RWPE2 (cell line): ENCODE measurements around the gene IGSF9B.
"Not testable (repeated sequence)": the region's sequence is repeated elsewhere in the genome, so short reads cannot be mapped to it uniquely, and the experiment has no call there.

ENCODE experiments used
- ATAC-seq: fragments of 200-7000 bp; cut with Tn5 transposase; 3 replicates; pipeline ENCODE4 v1.9.1; 2021; ENCODE audit warnings: low read depth
- DNase-seq: peaks from one replicate; pipeline ENCODE4 v3.0.0-alpha.2; 2020; ENCODE audit warnings: low spot score
- H3K27ac ChIP-seq: fragments of 450-650 bp; 2 replicates; pipeline ENCODE4 v1.5.1; 2017; ENCODE audit warnings: mild to moderate bottlenecking; ENCODE audit not compliant: poor library complexity, severe bottlenecking
- H3K27me3 ChIP-seq: fragments of 250-450 bp; sonication (Bioruptor Pico); 2 replicates; pipeline ENCODE4 v1.5.1; 2021; ENCODE audit warnings: mild to moderate bottlenecking, moderate library complexity; ENCODE audit not compliant: insufficient read depth, poor library complexity, severe bottlenecking
- H3K36me3 ChIP-seq: fragments of 250-450 bp; sonication (Bioruptor Pico); 2 replicates; pipeline ENCODE4 v1.5.1; 2020; ENCODE audit warnings: low read depth, mild to moderate bottlenecking, moderate library complexity
- H3K4me1 ChIP-seq: fragments of 250-450 bp; sonication (Bioruptor Pico); 2 replicates; pipeline ENCODE4 v1.5.1; 2021; ENCODE audit warnings: mild to moderate bottlenecking, moderate library complexity; ENCODE audit not compliant: insufficient read depth, poor library complexity, severe bottlenecking
- H3K4me3 ChIP-seq: fragments of 250-450 bp; sonication (Bioruptor Pico); 2 replicates; pipeline ENCODE4 v1.5.1; 2021; ENCODE audit warnings: mild to moderate bottlenecking, moderate library complexity; ENCODE audit not compliant: severe bottlenecking
- H3K9me3 ChIP-seq: fragments of 250-450 bp; sonication (Bioruptor Pico); 2 replicates; pipeline ENCODE4 v1.5.1; 2021; ENCODE audit warnings: mild to moderate bottlenecking, moderate library complexity; ENCODE audit not compliant: severe bottlenecking
- TF ChIP-seq, protein P1 (sequence below): fragments of 450-650 bp; IDR thresholded peaks from one replicate; pipeline ENCODE4 v1.5.1; 2017; ENCODE audit warnings: mild to moderate bottlenecking, moderate library complexity; ENCODE audit not compliant: poor library complexity, severe bottlenecking

The IGSF9B gene, protein sequence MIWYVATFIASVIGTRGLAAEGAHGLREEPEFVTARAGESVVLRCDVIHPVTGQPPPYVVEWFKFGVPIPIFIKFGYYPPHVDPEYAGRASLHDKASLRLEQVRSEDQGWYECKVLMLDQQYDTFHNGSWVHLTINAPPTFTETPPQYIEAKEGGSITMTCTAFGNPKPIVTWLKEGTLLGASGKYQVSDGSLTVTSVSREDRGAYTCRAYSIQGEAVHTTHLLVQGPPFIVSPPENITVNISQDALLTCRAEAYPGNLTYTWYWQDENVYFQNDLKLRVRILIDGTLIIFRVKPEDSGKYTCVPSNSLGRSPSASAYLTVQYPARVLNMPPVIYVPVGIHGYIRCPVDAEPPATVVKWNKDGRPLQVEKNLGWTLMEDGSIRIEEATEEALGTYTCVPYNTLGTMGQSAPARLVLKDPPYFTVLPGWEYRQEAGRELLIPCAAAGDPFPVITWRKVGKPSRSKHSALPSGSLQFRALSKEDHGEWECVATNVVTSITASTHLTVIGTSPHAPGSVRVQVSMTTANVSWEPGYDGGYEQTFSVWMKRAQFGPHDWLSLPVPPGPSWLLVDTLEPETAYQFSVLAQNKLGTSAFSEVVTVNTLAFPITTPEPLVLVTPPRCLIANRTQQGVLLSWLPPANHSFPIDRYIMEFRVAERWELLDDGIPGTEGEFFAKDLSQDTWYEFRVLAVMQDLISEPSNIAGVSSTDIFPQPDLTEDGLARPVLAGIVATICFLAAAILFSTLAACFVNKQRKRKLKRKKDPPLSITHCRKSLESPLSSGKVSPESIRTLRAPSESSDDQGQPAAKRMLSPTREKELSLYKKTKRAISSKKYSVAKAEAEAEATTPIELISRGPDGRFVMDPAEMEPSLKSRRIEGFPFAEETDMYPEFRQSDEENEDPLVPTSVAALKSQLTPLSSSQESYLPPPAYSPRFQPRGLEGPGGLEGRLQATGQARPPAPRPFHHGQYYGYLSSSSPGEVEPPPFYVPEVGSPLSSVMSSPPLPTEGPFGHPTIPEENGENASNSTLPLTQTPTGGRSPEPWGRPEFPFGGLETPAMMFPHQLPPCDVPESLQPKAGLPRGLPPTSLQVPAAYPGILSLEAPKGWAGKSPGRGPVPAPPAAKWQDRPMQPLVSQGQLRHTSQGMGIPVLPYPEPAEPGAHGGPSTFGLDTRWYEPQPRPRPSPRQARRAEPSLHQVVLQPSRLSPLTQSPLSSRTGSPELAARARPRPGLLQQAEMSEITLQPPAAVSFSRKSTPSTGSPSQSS (N-terminal part only)

GRCh38 chr11:133956650-133957633 is at the start of gene IGSF9B:
TSS of gene IGSF9B (minus strand) at chr11:133956968. CDS start at chr11:133956754, 214 bp downstream.
- Histone ChIP-seq H3K4me1 (peaks cover 6% of the 10 kb centered on the region), H3K27ac (no peak within 1 kb of the TSS), H3K36me3 (no peaks in the 10 kb centered on the region), H3K27me3 (peaks cover 20% of the 10 kb centered on the region), H3K9me3 (no peaks in the 10 kb centered on the region), H3K4me3 (peak within 1 kb of the TSS; percentile 51)
- DNase-seq (peak; percentile 81), ATAC-seq (peak; percentile 94)
- TF ChIP-seq, protein P1, sequence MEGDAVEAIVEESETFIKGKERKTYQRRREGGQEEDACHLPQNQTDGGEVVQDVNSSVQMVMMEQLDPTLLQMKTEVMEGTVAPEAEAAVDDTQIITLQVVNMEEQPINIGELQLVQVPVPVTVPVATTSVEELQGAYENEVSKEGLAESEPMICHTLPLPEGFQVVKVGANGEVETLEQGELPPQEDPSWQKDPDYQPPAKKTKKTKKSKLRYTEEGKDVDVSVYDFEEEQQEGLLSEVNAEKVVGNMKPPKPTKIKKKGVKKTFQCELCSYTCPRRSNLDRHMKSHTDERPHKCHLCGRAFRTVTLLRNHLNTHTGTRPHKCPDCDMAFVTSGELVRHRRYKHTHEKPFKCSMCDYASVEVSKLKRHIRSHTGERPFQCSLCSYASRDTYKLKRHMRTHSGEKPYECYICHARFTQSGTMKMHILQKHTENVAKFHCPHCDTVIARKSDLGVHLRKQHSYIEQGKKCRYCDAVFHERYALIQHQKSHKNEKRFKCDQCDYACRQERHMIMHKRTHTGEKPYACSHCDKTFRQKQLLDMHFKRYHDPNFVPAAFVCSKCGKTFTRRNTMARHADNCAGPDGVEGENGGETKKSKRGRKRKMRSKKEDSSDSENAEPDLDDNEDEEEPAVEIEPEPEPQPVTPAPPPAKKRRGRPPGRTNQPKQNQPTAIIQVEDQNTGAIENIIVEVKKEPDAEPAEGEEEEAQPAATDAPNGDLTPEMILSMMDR, result no peak

DNA sequence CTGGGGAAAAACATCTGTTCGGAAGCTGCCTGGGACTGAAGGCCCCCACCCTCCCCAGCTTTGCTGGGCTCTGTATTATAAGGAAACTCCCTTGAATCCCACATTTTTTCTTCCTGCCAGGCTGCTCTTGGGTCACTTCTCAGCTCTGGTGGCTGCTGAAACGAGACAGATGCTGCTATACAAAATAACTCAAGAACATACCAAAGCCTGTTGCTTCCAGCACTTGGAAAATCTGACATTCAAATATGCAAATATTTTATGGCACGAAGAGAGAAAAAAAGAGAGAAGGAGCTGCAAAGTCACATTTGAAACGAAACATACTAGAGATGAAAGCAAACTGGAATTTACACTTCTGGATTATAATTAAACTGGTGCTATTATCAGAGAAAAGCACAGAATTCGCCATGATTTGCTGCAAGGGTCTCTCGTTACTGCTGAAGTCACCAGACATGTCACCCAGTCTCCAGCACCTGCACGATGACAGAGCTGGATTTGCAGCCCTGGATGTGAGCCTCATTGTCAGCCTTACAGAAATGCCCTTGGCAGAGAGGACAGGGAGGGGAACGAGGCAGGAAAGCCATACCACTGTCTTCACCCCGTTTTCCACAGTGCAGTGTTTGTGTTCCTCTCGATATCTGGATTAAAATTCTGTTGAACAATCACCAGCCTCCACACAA is 47.9 kb upstream of the IGSF9B start:
- H3K27me3 ChIP-seq, result peaks cover 4% of the 10 kb centered on the region
- H3K4me3 ChIP-seq, result no peak overlapping the region
- H3K9me3 ChIP-seq, result no peaks in the 10 kb centered on the region
- H3K27ac ChIP-seq, result no peak overlapping the region
- no peaks in the 10 kb centered on the region for H3K36me3 ChIP-seq
- no peak for DNase-seq
- ATAC-seq, result no peak
- TF ChIP-seq, protein P1, result no peak
- no peaks in the 10 kb centered on the region for H3K4me1 ChIP-seq

GRCh38 chr11:134003792-134004495 is 47.2 kb upstream of the IGSF9B start:
- Histone ChIP-seq H3K36me3 (no peaks in the 10 kb centered on the region), H3K9me3 (no peaks in the 10 kb centered on the region), H3K27me3 (peaks cover under 1% of the 10 kb centered on the region), H3K27ac (no peak overlapping the region), H3K4me3 (no peak overlapping the region), H3K4me1 (no peaks in the 10 kb centered on the region)
- TF ChIP-seq, protein P1, result no peak
- DNase-seq (no peak), ATAC-seq (no peak)

DNA sequence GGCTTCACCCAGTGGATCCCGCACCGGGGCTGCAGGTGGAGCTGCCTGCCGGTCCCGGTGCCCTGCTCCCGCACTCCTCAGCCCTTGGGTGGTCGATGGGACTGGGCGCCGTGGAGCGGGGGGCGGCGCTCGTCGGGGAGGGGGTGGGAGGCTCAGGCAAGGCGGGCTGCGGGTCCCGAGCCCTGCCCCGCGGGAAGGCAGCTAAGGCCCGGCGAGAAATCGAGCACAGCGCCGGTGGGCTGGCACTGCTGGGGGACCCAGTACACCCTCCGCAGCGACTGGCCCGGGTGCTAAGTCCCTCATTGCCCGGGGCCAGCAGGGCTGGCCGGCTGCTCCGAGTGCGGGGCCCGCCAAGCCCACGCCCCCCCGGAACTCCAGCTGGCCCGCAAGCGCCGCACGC is 46.1 kb upstream of the IGSF9B start:
- H3K36me3 ChIP-seq, ATAC-seq, H3K27ac ChIP-seq, H3K4me3 ChIP-seq, H3K4me1 ChIP-seq, H3K9me3 ChIP-seq, DNase-seq, H3K27me3 ChIP-seq: not testable (repeated sequence)

GRCh38 chr11:134002338-134002737 is 45.6 kb upstream of the IGSF9B start:
- not testable (repeated sequence) for H3K27ac ChIP-seq, H3K36me3 ChIP-seq, DNase-seq, H3K9me3 ChIP-seq, H3K4me3 ChIP-seq, H3K4me1 ChIP-seq, H3K27me3 ChIP-seq, ATAC-seq
